Naive thymus-derived CD4-positive, alpha-beta T cell (primary cell): ENCODE measurements around the gene SCN1B. TPM values are rescaled to one million over a fixed set of nuclear protein-coding genes. Genes with fewer than 3 reads are reported as not detected.

Experiments used
- ATAC-seq: fragments of 150-1000 bp; cut with Tn5 transposase; 2 replicates; pipeline ENCODE4 v1.10.0; 2021; ENCODE audit warnings: mild to moderate bottlenecking, moderate library complexity
- CTCF ChIA-PET: fragments of 350-600 bp; sonication (Branson Sonifier 250); formaldehyde crosslinking; loops from one replicate; lab custom pipeline; 2021; ENCODE audit warnings: antibody characterized with exemption; lab: Charles Lee
- POLR2A ChIA-PET: fragments of 350-600 bp; sonication (Branson Sonifier 250); formaldehyde crosslinking; loops from one replicate; lab custom pipeline; 2021; ENCODE audit warnings: antibody characterized with exemption, inconsistent platforms; lab: Charles Lee
- DNase-seq, 9 donors: peaks; one replicate each; pipeline versions ENCODE4 v3.0.0 to v3.0.0-alpha.2; 2020 to 2022; ENCODE audit warnings: mixed read lengths in 1 of 9
- H3K27ac ChIP-seq: one replicate; pipeline ENCODE4 v1.7.0; 2013; ENCODE audit warnings: mild to moderate bottlenecking, low read depth, low read length, moderate library complexity
- H3K27me3 ChIP-seq, 2 donors: one replicate each; pipeline ENCODE4 v1.7.0; 2013; ENCODE audit warnings: low read length in 2 of 2, mild to moderate bottlenecking in 2 of 2, moderate library complexity in 2 of 2; ENCODE audit not compliant: control insufficient read depth in 2 of 2, insufficient read depth in 2 of 2
- H3K36me3 ChIP-seq, 3 experiments: 1 replicate in 2 of 3; 2 replicates in 1 of 3; pipeline ENCODE4 v1.7.0; 2013; ENCODE audit warnings: low read length in 3 of 3, mild to moderate bottlenecking in 3 of 3, moderate library complexity in 1 of 3; ENCODE audit not compliant: insufficient read depth in 3 of 3, control insufficient read depth in 2 of 3
- H3K4me1 ChIP-seq, 2 donors: one replicate each; pipeline ENCODE4 v1.7.0; 2013; ENCODE audit warnings: low read length in 2 of 2, mild to moderate bottlenecking in 2 of 2, moderate library complexity in 1 of 2; ENCODE audit not compliant: control insufficient read depth in 2 of 2, insufficient read depth in 2 of 2
- H3K4me3 ChIP-seq: 2 replicates; pipeline ENCODE4 v1.7.0; 2013; ENCODE audit warnings: mild to moderate bottlenecking, low read length
- H3K9me3 ChIP-seq, 3 experiments: 1 replicate in 2 of 3; 2 replicates in 1 of 3; pipeline ENCODE4 v1.7.0; 2013; ENCODE audit warnings: low read length in 3 of 3; ENCODE audit not compliant: control insufficient read depth in 2 of 3
- H3K27ac Mint-ChIP-seq, 9 donors: one replicate each; pipeline ENCODE4 v1.8.0; 2020 to 2022; ENCODE audit warnings: mixed read lengths in 9 of 9, mild to moderate bottlenecking in 8 of 9, moderate library complexity in 5 of 9, inconsistent platforms in 2 of 9
- H3K27me3 Mint-ChIP-seq, 5 donors: one replicate each; pipeline ENCODE4 v1.8.0; 2021 to 2022; ENCODE audit warnings: mixed read lengths in 5 of 5, mild to moderate bottlenecking in 1 of 5
- H3K36me3 Mint-ChIP-seq, 5 donors: one replicate each; pipeline ENCODE4 v1.8.0; 2020 to 2022; ENCODE audit warnings: mixed read lengths in 5 of 5, mild to moderate bottlenecking in 3 of 5, inconsistent platforms in 1 of 5
- H3K4me1 Mint-ChIP-seq, 7 donors: one replicate each; pipeline ENCODE4 v1.8.0; 2020 to 2022; ENCODE audit warnings: mixed read lengths in 7 of 7, mild to moderate bottlenecking in 3 of 7, inconsistent platforms in 1 of 7
- H3K4me3 Mint-ChIP-seq, 10 donors: one replicate each; pipeline ENCODE4 v1.8.0; 2020 to 2022; ENCODE audit warnings: mild to moderate bottlenecking in 10 of 10, mixed read lengths in 10 of 10, moderate library complexity in 6 of 10, inconsistent platforms in 2 of 10
- H3K9me3 Mint-ChIP-seq, 11 donors: one replicate each; pipeline ENCODE4 v1.8.0; 2020 to 2022; ENCODE audit warnings: mixed read lengths in 11 of 11, mild to moderate bottlenecking in 4 of 11, inconsistent platforms in 1 of 11, moderate library complexity in 1 of 11
- intact Hi-C, 2 donors: fragments of 100-400 bp; cut with micrococcal nuclease; formaldehyde crosslinking; loops; one replicate each; pipeline ENCODE4 v1.15.1; 2023
- polyA plus RNA-seq, 2 donors: library from polyadenylated mRNA; unstranded; fragments of 300-500 nt; fragmentation: Illumina TruSeq; gene quantifications; one replicate each; pipeline ENCODE4 v1.2.3, GENCODE V29; 2021
- total RNA-seq, 6 experiments: library from RNA in 5 of 6; stranded (reverse) in 5 of 6; gene quantifications; 1 replicate in 5 of 6; 2 replicates in 1 of 6; pipeline ENCODE4 v1.2.3 and lab custom pipeline; 2021 to 2026

SCN1B gene
- total and polyA plus RNA-seq, 7 experiments from 2014 or later = 0.23 to 1.9 (median 1.6) TPM; not detected in 1

DNA sequence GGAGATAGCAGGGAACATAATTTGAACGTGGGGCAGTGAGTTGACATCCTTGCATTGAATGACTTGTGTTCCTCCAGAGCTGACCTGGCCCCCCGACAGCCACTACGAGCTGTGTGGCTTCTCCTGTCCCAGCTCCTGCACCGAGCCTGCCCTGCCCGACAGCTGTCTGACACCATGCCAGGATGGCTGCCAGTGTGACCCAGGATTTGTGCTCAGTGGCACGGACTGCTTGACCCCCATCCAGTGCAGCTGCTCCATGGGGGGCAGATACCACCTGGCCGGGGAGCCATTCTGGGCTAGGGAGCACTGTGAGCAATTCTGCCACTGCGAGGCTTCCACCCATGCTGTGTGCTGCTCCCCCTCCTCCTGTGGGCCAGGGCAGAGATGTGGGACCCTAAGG is 56.2 kb downstream of the SCN1B start:
- DNase-seq (no peak), ATAC-seq (no peak)
- Histone ChIP-seq H3K9me3 (no peaks in the 10 kb centered on the region), H3K27ac (no peak overlapping the region), H3K27me3 (no peaks in the 10 kb centered on the region), H3K4me3 (no peak overlapping the region), H3K4me1 (peaks cover 7 to 19% of the 10 kb centered on the region in 2 donors), H3K36me3 (no peaks in the 10 kb centered on the region)
- intact Hi-C loops = no loop called here
- H3K4me3 Mint-ChIP-seq = no peak overlapping the region
- H3K27ac Mint-ChIP-seq = no peak overlapping the region
- H3K9me3 Mint-ChIP-seq = peaks cover 0 to 3% (median 0%) of the 10 kb centered on the region in 11 donors
- H3K36me3 Mint-ChIP-seq = peaks cover 0 to 4% (median 0%) of the 10 kb centered on the region in 5 donors
- CTCF ChIA-PET = interaction anchor here (0.6 to 2.0 kb wide), 6 partner anchors 17 to 408 kb away, joined by 3 to 4 read pairs (median 4); no protein-coding TSS in a partner anchor
- POLR2A ChIA-PET = no interaction called here
- peaks cover 0 to 10% (median 4%) of the 10 kb centered on the region in 5 donors for H3K27me3 Mint-ChIP-seq
- H3K4me1 Mint-ChIP-seq = peaks cover 0 to 13% (median 5%) of the 10 kb centered on the region in 7 donors

DNA sequence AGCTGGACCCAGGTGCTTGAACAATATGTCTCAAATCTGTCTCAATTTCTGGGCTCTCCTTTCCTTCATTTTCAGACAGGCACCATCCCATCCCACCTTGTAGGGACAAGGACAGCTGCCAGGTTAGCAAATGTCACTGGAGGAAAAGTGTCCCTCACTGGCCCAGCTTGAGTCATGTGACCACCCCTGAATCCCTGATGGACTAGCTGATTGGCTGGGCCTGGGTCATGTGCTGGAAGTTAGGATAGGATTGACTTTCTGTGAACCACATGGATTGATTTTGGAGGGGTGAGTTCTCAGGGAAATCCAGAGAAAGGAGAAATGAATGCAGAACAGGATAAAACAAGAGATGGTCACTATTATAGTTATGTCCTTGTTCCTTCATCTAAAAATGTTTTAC is 57.1 kb downstream of the SCN1B start:
- POLR2A ChIA-PET = no interaction called here
- DNase-seq (no peak), ATAC-seq (no peak)
- Histone ChIP-seq H3K4me1 (peaks cover 7 to 19% of the 10 kb centered on the region in 2 donors), H3K9me3 (no peaks in the 10 kb centered on the region), H3K27ac (no peak overlapping the region), H3K4me3 (no peak overlapping the region), H3K27me3 (no peaks in the 10 kb centered on the region), H3K36me3 (no peaks in the 10 kb centered on the region)
- peak overlapping the region in 1 of 9 donors; percentile 52 for H3K27ac Mint-ChIP-seq
- H3K9me3 Mint-ChIP-seq = peaks cover 0 to 3% (median 0%) of the 10 kb centered on the region in 11 donors
- peaks cover 0 to 3% (median 0%) of the 10 kb centered on the region in 5 donors for H3K36me3 Mint-ChIP-seq
- CTCF ChIA-PET = interaction anchor here (0.6 to 2.0 kb wide), 4 partner anchors 18 to 449 kb away, joined by 3 to 4 read pairs (median 4); no protein-coding TSS in a partner anchor
- peaks cover 0 to 13% (median 5%) of the 10 kb centered on the region in 7 donors for H3K4me1 Mint-ChIP-seq
- no peak overlapping the region for H3K4me3 Mint-ChIP-seq
- H3K27me3 Mint-ChIP-seq = peaks cover 0 to 10% (median 4%) of the 10 kb centered on the region in 5 donors
- intact Hi-C loops = no loop called here

DNA sequence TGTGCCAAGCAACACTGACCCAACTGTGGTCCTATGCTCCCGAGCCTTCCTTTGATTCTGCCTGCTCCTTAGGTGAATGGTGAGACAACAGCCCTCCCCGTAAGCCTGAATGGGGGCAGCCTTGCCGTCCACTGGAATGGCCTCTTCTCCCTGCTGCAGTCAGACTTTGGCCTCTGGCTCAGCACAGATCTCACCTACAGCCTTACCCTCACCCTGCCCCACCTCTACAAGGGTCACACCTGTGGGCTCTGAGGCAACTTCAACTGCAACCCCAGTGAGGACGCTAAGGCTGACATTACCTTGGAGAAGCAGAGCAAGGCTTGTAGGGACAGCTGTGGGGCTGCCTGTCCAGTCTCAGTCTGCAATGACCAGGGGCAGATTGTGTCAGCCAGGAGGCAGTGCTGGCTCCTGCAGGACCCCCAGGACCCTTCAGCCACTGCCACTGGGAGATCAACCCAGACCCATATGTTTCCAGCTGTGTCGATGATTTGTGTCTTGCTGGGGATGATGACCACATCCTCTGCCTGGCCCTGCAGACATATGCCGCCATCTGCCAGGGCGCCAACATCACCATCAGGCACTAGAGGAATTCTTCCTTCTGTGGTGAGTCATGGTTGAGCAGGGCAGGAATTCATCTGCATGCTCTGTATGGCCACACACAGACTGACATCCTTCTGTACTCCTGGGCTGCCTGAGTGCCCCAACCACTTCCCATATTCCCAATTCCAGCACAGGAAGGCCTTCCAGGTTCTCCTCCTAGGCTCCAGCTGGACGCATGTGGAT is 58.1 kb downstream of the SCN1B start:
- Histone ChIP-seq H3K36me3 (no peaks in the 10 kb centered on the region), H3K9me3 (no peaks in the 10 kb centered on the region), H3K27me3 (no peaks in the 10 kb centered on the region), H3K27ac (no peak overlapping the region), H3K4me1 (peaks cover 7 to 19% of the 10 kb centered on the region in 2 donors), H3K4me3 (no peak overlapping the region)
- no peak overlapping the region for H3K27ac Mint-ChIP-seq
- intact Hi-C loops = no loop called here
- CTCF ChIA-PET = no interaction called here
- no peak overlapping the region for H3K4me3 Mint-ChIP-seq
- H3K9me3 Mint-ChIP-seq = no peaks in the 10 kb centered on the region
- DNase-seq (no peak), ATAC-seq (no peak)
- H3K27me3 Mint-ChIP-seq = peaks cover 0 to 10% (median 3%) of the 10 kb centered on the region in 5 donors
- H3K36me3 Mint-ChIP-seq = no peaks in the 10 kb centered on the region
- peaks cover 0 to 13% (median 5%) of the 10 kb centered on the region in 7 donors for H3K4me1 Mint-ChIP-seq
- POLR2A ChIA-PET = no interaction called here

DNA sequence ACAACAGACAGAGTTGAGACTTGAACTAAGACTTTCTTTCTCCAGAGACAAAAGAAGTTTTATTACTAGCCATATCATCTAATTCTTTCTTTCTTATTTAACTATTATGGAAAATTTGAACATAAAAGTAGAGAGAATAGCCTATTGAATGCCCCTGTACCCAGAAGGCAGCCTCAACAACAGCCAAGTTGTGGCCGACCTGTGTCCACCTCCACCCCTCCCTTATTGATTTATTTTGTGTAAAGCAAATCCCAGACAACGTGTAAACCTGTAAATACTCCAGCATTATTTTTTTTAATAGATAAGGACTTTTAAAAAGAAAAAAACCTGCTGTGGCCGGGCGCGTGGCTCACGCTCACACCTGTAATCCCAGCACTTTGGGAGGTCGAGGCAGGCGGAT is 59.3 kb downstream of the SCN1B start:
- POLR2A ChIA-PET = no interaction called here
- H3K36me3 ChIP-seq = no peaks in the 10 kb centered on the region
- Mint-ChIP-seq H3K9me3 (no peaks in the 10 kb centered on the region), H3K27me3 (peaks cover 0 to 10% (median 3%) of the 10 kb centered on the region in 5 donors), H3K27ac (no peak overlapping the region), H3K4me3 (no peak overlapping the region), H3K4me1 (peaks cover 0 to 13% (median 5%) of the 10 kb centered on the region in 7 donors), H3K36me3 (no peaks in the 10 kb centered on the region)
- no peak for ATAC-seq
- no peak overlapping the region for H3K27ac ChIP-seq
- intact Hi-C loops = no loop called here
- H3K27me3 ChIP-seq = no peaks in the 10 kb centered on the region
- CTCF ChIA-PET = interaction anchor here (1.3 kb wide), 1 partner anchor 77 kb away, joined by 3 read pairs; no protein-coding TSS in a partner anchor
- H3K4me1 ChIP-seq = peaks cover 7 to 19% of the 10 kb centered on the region in 2 donors
- no peak for DNase-seq
- H3K4me3 ChIP-seq = no peak overlapping the region
- no peaks in the 10 kb centered on the region for H3K9me3 ChIP-seq

Other genes with a start within 250 kb of the SCN1B start
- gene ZNF30, start 103.6 kb upstream of the SCN1B start, total RNA-seq = 10 to 100 TPM in 1 of 5 experiments, 1 to 10 TPM in 4; 2.0 to 13.1 (median 3.5) TPM
- 10 to 100 TPM; 10.2 to 13.0 TPM for gene ZNF30, start 103.6 kb upstream of the SCN1B start, polyA plus RNA-seq
- gene ZNF792, start 66.2 kb upstream of the SCN1B start, total RNA-seq = 10 to 100 TPM; 11.0 to 33.9 (median 14.7) TPM
- gene ZNF792, start 66.2 kb upstream of the SCN1B start, polyA plus RNA-seq = 10 to 100 TPM; 18.3 to 23.5 TPM
- 100 to 1,000 TPM in 4 of 5 experiments, 10 to 100 TPM in 1; 90.1 to 286 (median 253) TPM for gene GRAMD1A, start 30.1 kb upstream of the SCN1B start, total RNA-seq
- gene GRAMD1A, start 30.1 kb upstream of the SCN1B start, polyA plus RNA-seq = 10 to 100 TPM; 33.6 to 74.9 TPM
- not detected for gene HPN, start 11.3 kb downstream of the SCN1B start, total RNA-seq
- gene HPN, start 11.3 kb downstream of the SCN1B start, polyA plus RNA-seq = not detected
- not detected for gene FXYD3, start 85.4 kb downstream of the SCN1B start, total RNA-seq
- gene FXYD3, start 85.4 kb downstream of the SCN1B start, polyA plus RNA-seq = not detected
- gene LGI4, start 104.6 kb downstream of the SCN1B start, total RNA-seq = 1 to 10 TPM in 1 of 5 experiments, under 1 TPM in 4; 0.19 to 1.6 (median 0.51) TPM
- gene LGI4, start 104.6 kb downstream of the SCN1B start, polyA plus RNA-seq = not detected
- gene FXYD1, start 108.4 kb downstream of the SCN1B start, total RNA-seq = 1 to 10 TPM in 1 of 5 experiments, under 1 TPM in 2, not detected in 2; 0.46 to 1.2 (median 0.78) TPM
- under 1 TPM in 1 of 2 donors, not detected in 1; 0.91 TPM for gene FXYD1, start 108.4 kb downstream of the SCN1B start, polyA plus RNA-seq
- gene FXYD7, start 112.8 kb downstream of the SCN1B start, total RNA-seq = 10 to 100 TPM in 1 of 5 experiments, 1 to 10 TPM in 4; 1.8 to 13.2 (median 3.5) TPM
- 1 to 10 TPM; 2.1 to 2.6 TPM for gene FXYD7, start 112.8 kb downstream of the SCN1B start, polyA plus RNA-seq
- 100 to 1,000 TPM; 362 to 458 (median 387) TPM for gene FXYD5, start 124.3 kb downstream of the SCN1B start, total RNA-seq
- 100 to 1,000 TPM; 464 to 575 TPM for gene FXYD5, start 124.3 kb downstream of the SCN1B start, polyA plus RNA-seq
- gene FAM187B, start 198.3 kb downstream of the SCN1B start, total RNA-seq = not detected
- gene FAM187B, start 198.3 kb downstream of the SCN1B start, polyA plus RNA-seq = not detected
- 10 to 100 TPM in 4 of 5 experiments, 1 to 10 TPM in 1; 4.6 to 59.3 (median 25.1) TPM for gene LSR, start 218.5 kb downstream of the SCN1B start, total RNA-seq
- 10 to 100 TPM; 23.4 to 39.1 TPM for gene LSR, start 218.5 kb downstream of the SCN1B start, polyA plus RNA-seq
- 100 to 1,000 TPM; 145 to 256 (median 225) TPM for gene USF2, start 238.5 kb downstream of the SCN1B start, total RNA-seq
- gene USF2, start 238.5 kb downstream of the SCN1B start, polyA plus RNA-seq = 1 to 10 TPM; 6.8 to 7.0 TPM